LNCaP clone FGC (cell line): ENCODE data around the gene XPOT.

Experiments
- DNase-seq: peaks from one replicate; pipeline ENCODE4 v3.0.0-alpha.2; 2011; ENCODE audit warnings: low read depth
- H3K4me3 ChIP-seq: 2 replicates; pipeline ENCODE4 v1.5.1; 2011; ENCODE audit warnings: mild to moderate bottlenecking, low read depth, low read length, control low read depth
- CTCF ChIP-seq: IDR thresholded peaks from 2 replicates; pipeline ENCODE4 v1.5.1; 2012; ENCODE audit warnings: mild to moderate bottlenecking; ENCODE audit not compliant: control insufficient read depth, insufficient read depth; ENCODE audit errors: extremely low read depth

XPOT gene

GRCh38 chr12:64419696-64420095 is 15.5 kb downstream of the XPOT start:
- no peak for TF ChIP-seq CTCF
- no peak for DNase-seq

GRCh38 chr12:64427988-64428387 is 23.8 kb downstream of the XPOT start:
- no peak for DNase-seq
- no peak for TF ChIP-seq CTCF
- no peak overlapping the region for H3K4me3 ChIP-seq

More at GRCh38 chr12:64419696-64420095, 15.5 kb downstream of the XPOT start:
- H3K4me3 ChIP-seq, result no peak overlapping the region

- no peak overlapping the region for H3K4me3 ChIP-seq
- peak; percentile 54 for DNase-seq
- TF ChIP-seq CTCF, result no peak
These were observed 24.8 kb downstream of the XPOT start for GRCh38 chr12:64428956-64429355.

DNA sequence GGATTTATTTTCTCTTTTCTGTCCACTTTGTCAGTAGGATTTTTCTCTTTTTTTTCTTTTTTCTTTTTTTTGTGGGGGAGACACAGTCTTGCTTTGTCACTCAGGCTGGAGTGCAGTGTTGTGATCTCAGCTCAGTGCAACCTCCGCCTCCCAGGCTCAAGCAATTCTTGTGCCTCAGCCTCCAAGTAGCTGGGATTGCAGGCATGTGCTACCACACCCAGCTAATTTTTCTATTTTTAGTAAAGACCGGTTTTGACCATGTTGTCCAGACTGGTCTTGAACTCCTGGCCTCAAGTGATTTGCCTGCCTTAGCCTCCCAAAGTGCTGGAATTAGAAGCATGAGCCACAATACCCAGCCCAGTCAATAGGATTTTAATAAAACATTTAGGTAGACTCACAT is 26.7 kb downstream of the XPOT start:
- H3K4me3 ChIP-seq, result no peak overlapping the region

GRCh38 chr12:64431791-64432190 is 27.6 kb downstream of the XPOT start:
- no peak for DNase-seq
- TF ChIP-seq CTCF, result no peak

More for the DNA sequence above, 26.7 kb downstream of the XPOT start:
- no peak for TF ChIP-seq CTCF
- no peak for DNase-seq

DNA sequence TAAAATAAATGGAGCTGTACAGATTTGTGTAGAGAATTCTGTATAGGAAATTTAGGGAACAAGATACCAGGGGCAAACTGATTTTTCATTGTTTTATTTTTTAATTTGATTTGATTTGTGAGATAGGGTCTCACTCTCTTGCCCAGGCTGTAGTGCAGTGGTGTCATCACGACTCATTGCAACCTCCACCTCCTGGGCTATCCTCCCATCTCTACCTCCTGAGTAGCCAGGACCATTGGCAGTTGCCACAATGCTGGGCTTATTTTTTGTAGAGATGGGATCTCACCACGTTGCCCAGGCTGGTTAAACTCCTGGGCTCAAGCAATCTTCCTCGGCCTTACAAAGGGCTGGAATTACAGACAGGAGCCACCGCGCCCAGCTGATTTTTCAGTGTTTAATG is 29.7 kb downstream of the XPOT start:
- no peak overlapping the region for H3K4me3 ChIP-seq
- TF ChIP-seq CTCF, result no peak
- no peak for DNase-seq

More at GRCh38 chr12:64431791-64432190, 27.6 kb downstream of the XPOT start:
- no peak overlapping the region for H3K4me3 ChIP-seq

DNA sequence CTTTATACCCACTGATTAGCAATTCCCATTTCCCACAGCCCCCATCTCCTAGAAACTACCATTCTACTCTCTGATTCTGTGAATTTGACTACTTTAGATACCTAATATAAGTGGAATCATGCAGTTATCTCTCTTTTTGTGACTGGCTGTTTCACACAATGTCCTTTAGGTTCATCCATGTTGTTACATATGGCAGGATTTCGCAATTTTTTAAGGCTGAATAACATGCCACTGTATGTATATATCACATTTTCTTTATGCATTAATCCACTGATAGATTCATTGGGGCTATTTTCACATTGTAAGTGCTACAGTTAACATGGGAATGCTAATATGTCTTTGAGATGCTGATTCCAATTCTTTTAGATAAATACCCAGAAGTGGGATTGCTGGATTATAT is 35.9 kb downstream of the XPOT start:
- H3K4me3 ChIP-seq, result no peak overlapping the region
- no peak for DNase-seq
- no peak for TF ChIP-seq CTCF
